Epithelial cell of prostate (primary cell): Measurements from ENCODE around the gene TMEM237.

Experiments used
- DNase-seq: peaks from one replicate; pipeline ENCODE4 v3.0.0-alpha.2; 2011; ENCODE audit warnings: low read depth, low spot score
- H3K27ac ChIP-seq: fragments of 450-650 bp; 2 replicates; pipeline ENCODE4 v1.5.1; 2017; ENCODE audit warnings: mild to moderate bottlenecking

TMEM237 gene

GRCh38 chr2:201642579-201643215 lies 606 bp downstream of the TMEM237 start:
- DNase-seq = peak; percentile 26
- peak overlapping the region; percentile 76 for H3K27ac ChIP-seq

- peak overlapping the region; percentile 76 for H3K27ac ChIP-seq
- no peak for DNase-seq
These were observed 1.2 kb downstream of the TMEM237 start for GRCh38 chr2:201642086-201642578.

GRCh38 chr2:201639205-201639604 lies 4.1 kb downstream of the TMEM237 start:
- DNase-seq = no peak
- H3K27ac ChIP-seq = no peak overlapping the region

- no peak overlapping the region for H3K27ac ChIP-seq
- DNase-seq = no peak
These were observed 5.0 kb downstream of the TMEM237 start for GRCh38 chr2:201638326-201638725.

GRCh38 chr2:201633661-201634249 lies 9.5 kb downstream of the TMEM237 start:
- DNase-seq = no peak
- no peak overlapping the region for H3K27ac ChIP-seq

- H3K27ac ChIP-seq = no peak overlapping the region
- no peak for DNase-seq
These were observed 12.3 kb downstream of the TMEM237 start for GRCh38 chr2:201631041-201631440.

- H3K27ac ChIP-seq = no peak overlapping the region
- no peak for DNase-seq
These were observed 12.7 kb downstream of the TMEM237 start for GRCh38 chr2:201630577-201630976.

GRCh38 chr2:201628545-201628944 lies 14.8 kb downstream of the TMEM237 start:
- H3K27ac ChIP-seq = no peak overlapping the region
- no peak for DNase-seq

GRCh38 chr2:201622306-201622970 lies 20.9 kb downstream of the TMEM237 start:
- no peak overlapping the region for H3K27ac ChIP-seq
- DNase-seq = no peak

- DNase-seq = no peak
- H3K27ac ChIP-seq = no peak overlapping the region
These were observed 21.9 kb downstream of the TMEM237 start for GRCh38 chr2:201621293-201621999.

- DNase-seq = no peak
- no peak overlapping the region for H3K27ac ChIP-seq
These were observed 24.3 kb downstream of the TMEM237 start for GRCh38 chr2:201618744-201619662.

- no peak for DNase-seq
- H3K27ac ChIP-seq = no peak overlapping the region
These were observed 35.3 kb downstream of the TMEM237 start for GRCh38 chr2:201608021-201608420.

- no peak for DNase-seq
- no peak overlapping the region for H3K27ac ChIP-seq
These were observed 35.7 kb downstream of the TMEM237 start for GRCh38 chr2:201607568-201607967.

- no peak for DNase-seq
- H3K27ac ChIP-seq = no peak overlapping the region
These were observed 42.4 kb downstream of the TMEM237 start for GRCh38 chr2:201600906-201601305.

- no peak for DNase-seq
- H3K27ac ChIP-seq = no peak overlapping the region
These were observed 45.9 kb downstream of the TMEM237 start for GRCh38 chr2:201597397-201597796.

- no peak overlapping the region for H3K27ac ChIP-seq
- DNase-seq = no peak
These were observed 62.8 kb downstream of the TMEM237 start for GRCh38 chr2:201580486-201580885.

GRCh38 chr2:201579536-201579935 lies 63.8 kb downstream of the TMEM237 start:
- no peak for DNase-seq

GRCh38 chr2:201575971-201576370 lies 67.3 kb downstream of the TMEM237 start:
- no peak for DNase-seq
- H3K27ac ChIP-seq = no peak overlapping the region

More at GRCh38 chr2:201579536-201579935, 63.8 kb downstream of the TMEM237 start:
- H3K27ac ChIP-seq = no peak overlapping the region

GRCh38 chr2:201574766-201575165 lies 68.5 kb downstream of the TMEM237 start:
- no peak overlapping the region for H3K27ac ChIP-seq
- DNase-seq = no peak
